ENCODE measurements around the gene DAPK1.

GRCh38 chr9:87593359-87593980 lies 95.8 kb downstream of the DAPK1 start:
- no peak for TF ChIP-seq CTCF (IDR thresholded peaks at IDR 0.05; ENCODE audit: low read length)
- no peak for TF ChIP-seq EZH2 (IDR thresholded peaks at IDR 0.05; ENCODE audit: borderline replicate concordance, low read length)

All from OCI-LY1 (cell line).